SK-N-SH treated with all-trans-retinoic acid at 6 μM for 48 hours (cell line): ENCODE data around the gene PSD.

Experiments
- PPARA ChIP-seq: fragments of 250-450 bp; sonication (Bioruptor Pico); IDR thresholded peaks from 2 replicates; pipeline ENCODE4 v1.5.0; 2020; ENCODE audit warnings: mild to moderate bottlenecking, borderline replicate concordance
- ZFP3 ChIP-seq: fragments of 250-450 bp; sonication (Bioruptor Pico); IDR thresholded peaks from 2 replicates; pipeline ENCODE4 v1.5.0; 2020; ENCODE audit warnings: mild to moderate bottlenecking, moderate library complexity
- ZFP30 ChIP-seq: fragments of 450-650 bp; formaldehyde crosslinking; IDR thresholded peaks from 2 replicates; pipeline ENCODE4 v1.5.0; 2022; ENCODE audit warnings: mild to moderate bottlenecking, moderate library complexity
- ZNF8 ChIP-seq: fragments of 450-650 bp; formaldehyde crosslinking; IDR thresholded peaks from 2 replicates; pipeline ENCODE4 v1.5.0; 2020; ENCODE audit warnings: mild to moderate bottlenecking, moderate library complexity
- TF ChIP-seq, protein P1 (sequence below): fragments of 250-450 bp; sonication (Bioruptor Pico); IDR thresholded peaks from 2 replicates; pipeline ENCODE4 v1.5.1; 2021; ENCODE audit warnings: mild to moderate bottlenecking, moderate library complexity
- TF ChIP-seq, protein P2 (sequence below): fragments of 250-450 bp; sonication (Bioruptor Pico); IDR thresholded peaks from 2 replicates; pipeline ENCODE4 v1.8.0; 2020; ENCODE audit warnings: mild to moderate bottlenecking, moderate library complexity, borderline replicate concordance

DNA sequence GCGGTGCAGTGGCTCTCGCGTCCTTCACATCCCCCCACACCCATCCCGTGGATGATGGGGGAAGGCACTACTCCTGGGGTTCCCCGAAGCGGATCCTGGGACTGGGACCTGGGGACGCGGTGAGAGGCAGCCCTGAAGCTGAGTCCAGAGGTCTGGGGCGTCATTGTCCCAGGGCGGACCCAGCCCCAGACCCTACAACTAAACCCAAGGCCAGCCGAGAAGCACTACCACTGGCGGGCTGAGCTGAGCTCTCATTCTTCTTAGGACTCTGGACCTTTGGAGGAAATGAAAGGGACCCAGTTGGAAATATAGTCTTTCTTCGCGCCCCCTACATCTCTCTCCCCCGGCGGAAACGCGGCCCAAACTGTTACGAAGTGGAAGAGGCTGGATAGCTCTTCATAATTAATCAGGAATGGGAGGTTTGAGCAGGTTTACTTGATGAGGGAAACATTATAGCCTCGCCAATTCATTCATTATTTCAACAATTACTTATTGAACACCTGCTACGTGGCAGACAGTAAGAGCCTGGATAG lies 1.7 kb upstream of the PSD start:
- TF ChIP-seq ZFP3 (no peak), ZFP30 (CRISPR knock-in tag) (no peak), ZNF8 (CRISPR knock-in tag) (no peak), PPARA (no peak)
- TF ChIP-seq, protein P1, sequence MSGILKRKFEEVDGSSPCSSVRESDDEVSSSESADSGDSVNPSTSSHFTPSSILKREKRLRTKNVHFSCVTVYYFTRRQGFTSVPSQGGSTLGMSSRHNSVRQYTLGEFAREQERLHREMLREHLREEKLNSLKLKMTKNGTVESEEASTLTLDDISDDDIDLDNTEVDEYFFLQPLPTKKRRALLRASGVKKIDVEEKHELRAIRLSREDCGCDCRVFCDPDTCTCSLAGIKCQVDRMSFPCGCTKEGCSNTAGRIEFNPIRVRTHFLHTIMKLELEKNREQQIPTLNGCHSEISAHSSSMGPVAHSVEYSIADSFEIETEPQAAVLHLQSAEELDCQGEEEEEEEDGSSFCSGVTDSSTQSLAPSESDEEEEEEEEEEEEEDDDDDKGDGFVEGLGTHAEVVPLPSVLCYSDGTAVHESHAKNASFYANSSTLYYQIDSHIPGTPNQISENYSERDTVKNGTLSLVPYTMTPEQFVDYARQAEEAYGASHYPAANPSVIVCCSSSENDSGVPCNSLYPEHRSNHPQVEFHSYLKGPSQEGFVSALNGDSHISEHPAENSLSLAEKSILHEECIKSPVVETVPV (CRISPR knock-in tag): no peak
- TF ChIP-seq, protein P2, sequence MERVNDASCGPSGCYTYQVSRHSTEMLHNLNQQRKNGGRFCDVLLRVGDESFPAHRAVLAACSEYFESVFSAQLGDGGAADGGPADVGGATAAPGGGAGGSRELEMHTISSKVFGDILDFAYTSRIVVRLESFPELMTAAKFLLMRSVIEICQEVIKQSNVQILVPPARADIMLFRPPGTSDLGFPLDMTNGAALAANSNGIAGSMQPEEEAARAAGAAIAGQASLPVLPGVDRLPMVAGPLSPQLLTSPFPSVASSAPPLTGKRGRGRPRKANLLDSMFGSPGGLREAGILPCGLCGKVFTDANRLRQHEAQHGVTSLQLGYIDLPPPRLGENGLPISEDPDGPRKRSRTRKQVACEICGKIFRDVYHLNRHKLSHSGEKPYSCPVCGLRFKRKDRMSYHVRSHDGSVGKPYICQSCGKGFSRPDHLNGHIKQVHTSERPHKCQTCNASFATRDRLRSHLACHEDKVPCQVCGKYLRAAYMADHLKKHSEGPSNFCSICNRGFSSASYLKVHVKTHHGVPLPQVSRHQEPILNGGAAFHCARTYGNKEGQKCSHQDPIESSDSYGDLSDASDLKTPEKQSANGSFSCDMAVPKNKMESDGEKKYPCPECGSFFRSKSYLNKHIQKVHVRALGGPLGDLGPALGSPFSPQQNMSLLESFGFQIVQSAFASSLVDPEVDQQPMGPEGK (CRISPR knock-in tag): no peak
